Parathyroid adenoma (tissue), 2 donors: ENCODE measurements around the gene KXD1.

ENCODE experiments used
- H2AFZ ChIP-seq: fragments of 300-600 bp; sonication (generic); one replicate; pipeline ENCODE4 v1.7.0; 2017; ENCODE audit warnings: antibody characterized with exemption, mild to moderate bottlenecking
- H3K27ac ChIP-seq: fragments of 300-600 bp; sonication (generic); one replicate; pipeline ENCODE4 v1.7.0; 2017
- H3K27me3 ChIP-seq: fragments of 300-600 bp; sonication (generic); one replicate; pipeline ENCODE4 v1.7.0; 2017; ENCODE audit warnings: low read length; ENCODE audit not compliant: control insufficient read depth, insufficient read depth
- H3K36me3 ChIP-seq: fragments of 300-600 bp; sonication (generic); one replicate; pipeline ENCODE4 v1.7.0; 2017; ENCODE audit warnings: low read length; ENCODE audit not compliant: control insufficient read depth, insufficient read depth
- H3K4me1 ChIP-seq: fragments of 300-600 bp; sonication (generic); one replicate; pipeline ENCODE4 v1.7.0; 2017; ENCODE audit warnings: control low read depth
- H3K4me2 ChIP-seq: fragments of 300-600 bp; sonication (generic); one replicate; pipeline ENCODE4 v1.7.0; 2017; ENCODE audit warnings: low read length
- H3K4me3 ChIP-seq: fragments of 300-600 bp; sonication (generic); one replicate; pipeline ENCODE4 v1.7.0; 2017; ENCODE audit warnings: low read depth, low read length
- H3K79me2 ChIP-seq: fragments of 300-600 bp; sonication (generic); one replicate; pipeline ENCODE4 v1.7.0; 2017; ENCODE audit warnings: control low read depth
- H3K9ac ChIP-seq: fragments of 300-600 bp; sonication (generic); one replicate; pipeline ENCODE4 v1.7.0; 2017; ENCODE audit warnings: mild to moderate bottlenecking
- H3K9me3 ChIP-seq: fragments of 300-600 bp; sonication (generic); one replicate; pipeline ENCODE4 v1.7.0; 2017; ENCODE audit warnings: low read length; ENCODE audit not compliant: control insufficient read depth
- TF ChIP-seq, protein P1 (sequence below): fragments of 300-600 bp; sonication (generic); IDR thresholded peaks from one replicate; pipeline ENCODE4 v1.7.0; 2017; ENCODE audit warnings: antibody characterized with exemption, mild to moderate bottlenecking
- donor health status: primary hyperparathyroidism.

KXD1 gene

DNA sequence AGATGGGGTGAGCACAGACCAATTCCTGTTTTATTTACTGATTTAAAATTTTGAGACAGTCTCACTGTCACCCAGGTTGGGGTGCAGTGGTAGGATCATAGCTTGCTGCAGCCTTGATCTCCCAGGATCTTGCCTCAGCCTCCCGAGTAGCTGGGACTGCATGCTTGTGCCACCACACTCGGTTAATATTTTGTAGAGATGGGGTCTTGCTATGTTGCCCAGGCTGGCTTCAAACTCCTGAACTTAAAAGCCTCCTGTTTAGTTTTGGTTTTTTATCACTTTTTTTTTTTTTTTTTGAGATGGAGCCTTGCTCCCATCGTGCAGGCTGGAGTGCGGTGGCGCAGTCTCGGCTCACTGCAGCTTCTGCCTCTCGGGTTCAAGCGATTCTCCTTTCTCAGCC, 18.7 kb downstream of the KXD1 start:
- H3K36me3 ChIP-seq, result no peaks in the 10 kb centered on the region
- no peaks in the 10 kb centered on the region for H3K27me3 ChIP-seq
- H3K9me3 ChIP-seq, result no peaks in the 10 kb centered on the region
- H2AFZ ChIP-seq, result no peak overlapping the region
- H3K4me2 ChIP-seq, result no peak overlapping the region
- peaks cover 16% of the 10 kb centered on the region for H3K79me2 ChIP-seq
- TF ChIP-seq, protein P1, sequence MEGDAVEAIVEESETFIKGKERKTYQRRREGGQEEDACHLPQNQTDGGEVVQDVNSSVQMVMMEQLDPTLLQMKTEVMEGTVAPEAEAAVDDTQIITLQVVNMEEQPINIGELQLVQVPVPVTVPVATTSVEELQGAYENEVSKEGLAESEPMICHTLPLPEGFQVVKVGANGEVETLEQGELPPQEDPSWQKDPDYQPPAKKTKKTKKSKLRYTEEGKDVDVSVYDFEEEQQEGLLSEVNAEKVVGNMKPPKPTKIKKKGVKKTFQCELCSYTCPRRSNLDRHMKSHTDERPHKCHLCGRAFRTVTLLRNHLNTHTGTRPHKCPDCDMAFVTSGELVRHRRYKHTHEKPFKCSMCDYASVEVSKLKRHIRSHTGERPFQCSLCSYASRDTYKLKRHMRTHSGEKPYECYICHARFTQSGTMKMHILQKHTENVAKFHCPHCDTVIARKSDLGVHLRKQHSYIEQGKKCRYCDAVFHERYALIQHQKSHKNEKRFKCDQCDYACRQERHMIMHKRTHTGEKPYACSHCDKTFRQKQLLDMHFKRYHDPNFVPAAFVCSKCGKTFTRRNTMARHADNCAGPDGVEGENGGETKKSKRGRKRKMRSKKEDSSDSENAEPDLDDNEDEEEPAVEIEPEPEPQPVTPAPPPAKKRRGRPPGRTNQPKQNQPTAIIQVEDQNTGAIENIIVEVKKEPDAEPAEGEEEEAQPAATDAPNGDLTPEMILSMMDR, result no peak
- no peak overlapping the region for H3K27ac ChIP-seq
- H3K4me1 ChIP-seq, result peaks cover 14% of the 10 kb centered on the region
- no peak overlapping the region for H3K4me3 ChIP-seq
- H3K9ac ChIP-seq, result no peak overlapping the region

DNA sequence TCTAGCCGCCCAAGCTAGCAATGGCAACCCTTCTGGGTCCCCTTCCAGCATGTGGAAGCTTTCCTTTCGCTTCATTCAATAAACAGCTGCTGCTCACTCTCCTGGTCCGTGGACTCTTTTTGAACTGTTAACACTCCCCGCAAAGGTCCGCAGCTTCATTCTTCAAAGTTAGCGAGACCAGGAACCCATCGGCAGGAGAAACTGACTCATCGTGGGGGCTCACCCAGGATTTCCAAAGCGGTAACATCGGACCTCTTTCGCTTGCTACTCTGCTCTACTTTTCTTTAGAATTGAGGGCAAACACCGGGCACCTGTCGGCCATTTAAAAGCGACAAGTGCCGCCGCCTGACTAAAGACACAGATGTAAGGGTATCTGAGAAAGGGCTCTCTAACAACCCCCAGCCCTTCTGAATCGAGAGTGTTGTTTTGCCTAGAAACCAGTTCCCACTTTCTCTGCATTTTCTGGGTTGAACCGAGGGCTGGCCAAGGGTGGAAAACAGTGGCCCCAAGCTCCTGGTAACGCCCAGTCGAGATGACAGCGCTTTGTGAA, 19.8 kb downstream of the KXD1 start:
- Histone ChIP-seq H2AFZ (no peak overlapping the region), H3K9me3 (no peaks in the 10 kb centered on the region), H3K4me1 (peaks cover 12% of the 10 kb centered on the region), H3K79me2 (peaks cover 11% of the 10 kb centered on the region), H3K4me3 (no peak overlapping the region), H3K36me3 (no peaks in the 10 kb centered on the region), H3K27me3 (no peaks in the 10 kb centered on the region), H3K4me2 (no peak overlapping the region), H3K27ac (no peak overlapping the region), H3K9ac (no peak overlapping the region)
- TF ChIP-seq, protein P1, result no peak

DNA sequence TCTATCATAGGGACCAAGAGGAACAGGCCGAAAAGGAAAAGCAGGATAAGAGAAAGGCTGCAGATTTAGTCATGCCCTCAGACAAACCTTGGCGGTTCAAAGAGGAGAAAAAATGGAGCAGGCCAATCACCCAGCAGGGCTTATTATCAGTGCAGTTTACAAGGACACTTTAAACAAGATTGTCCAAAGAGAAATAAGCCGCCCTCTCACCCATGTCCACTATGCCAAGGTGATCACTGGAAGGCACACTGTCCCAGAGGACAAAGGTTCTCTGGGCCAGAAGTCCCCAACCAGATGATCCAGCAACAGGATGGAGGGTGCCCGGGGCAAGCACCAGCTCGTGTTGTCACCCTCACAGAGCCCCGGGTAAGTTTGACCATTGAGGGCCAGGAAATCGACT, 22.6 kb downstream of the KXD1 start:
- H2AFZ ChIP-seq, result no peak overlapping the region
- TF ChIP-seq, protein P1, result no peak

DNA sequence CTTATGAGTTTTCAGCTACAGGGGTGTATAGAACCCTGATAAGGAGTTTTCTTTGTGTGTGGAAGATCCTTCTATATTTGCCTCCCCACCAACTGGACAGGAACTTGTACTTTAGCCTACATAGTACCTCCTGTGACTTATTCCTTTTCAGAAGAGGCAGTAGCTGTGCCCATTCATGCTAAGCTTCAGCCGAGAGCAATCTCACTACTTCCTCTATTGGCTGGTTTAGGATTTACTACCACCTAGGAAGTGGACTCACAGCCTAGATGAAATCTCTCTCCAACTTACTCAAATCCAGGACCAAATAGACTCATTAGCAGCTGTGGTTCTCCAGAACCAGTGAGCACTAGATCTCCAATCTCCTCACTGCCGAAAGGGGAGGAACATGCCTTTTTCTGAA, 28.6 kb downstream of the KXD1 start:
- Histone ChIP-seq H3K9ac (no peak overlapping the region), H3K27me3 (no peaks in the 10 kb centered on the region), H3K36me3 (no peaks in the 10 kb centered on the region), H2AFZ (no peak overlapping the region), H3K79me2 (no peaks in the 10 kb centered on the region), H3K27ac (no peak overlapping the region), H3K4me3 (no peak overlapping the region), H3K4me1 (no peaks in the 10 kb centered on the region), H3K4me2 (no peak overlapping the region), H3K9me3 (no peaks in the 10 kb centered on the region)
- TF ChIP-seq, protein P1, result no peak

More for the DNA sequence above, 22.6 kb downstream of the KXD1 start:
- Histone ChIP-seq H3K27ac (no peak overlapping the region), H3K4me3 (no peak overlapping the region), H3K9me3 (no peaks in the 10 kb centered on the region), H3K4me2 (no peak overlapping the region), H3K36me3 (no peaks in the 10 kb centered on the region), H3K4me1 (no peaks in the 10 kb centered on the region), H3K79me2 (no peaks in the 10 kb centered on the region), H3K27me3 (no peaks in the 10 kb centered on the region), H3K9ac (no peak overlapping the region)

DNA sequence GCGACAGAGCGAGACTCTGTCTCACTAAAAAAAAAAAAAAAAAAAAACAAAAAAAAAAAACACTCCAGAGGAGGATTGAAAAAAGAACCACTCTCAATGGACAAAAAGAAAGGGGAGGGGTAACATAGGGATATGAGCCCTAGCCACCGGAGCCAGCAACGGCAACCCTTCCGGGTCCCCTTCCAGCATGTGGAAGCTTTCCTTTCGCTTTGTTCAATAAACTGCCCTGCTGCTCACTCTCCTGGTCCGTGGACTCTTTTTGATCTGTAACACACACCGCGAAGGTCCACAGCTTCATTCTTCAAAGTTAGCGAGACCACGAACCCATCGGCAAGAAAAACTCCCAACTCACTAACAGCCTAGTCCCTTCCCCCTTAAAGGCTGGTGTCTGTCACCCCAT, 29.9 kb downstream of the KXD1 start:
- Histone ChIP-seq H3K4me1 (no peaks in the 10 kb centered on the region), H3K4me2 (no peak overlapping the region), H3K4me3 (no peak overlapping the region), H3K36me3 (no peaks in the 10 kb centered on the region), H3K9ac (no peak overlapping the region), H3K27me3 (no peaks in the 10 kb centered on the region), H2AFZ (no peak overlapping the region), H3K79me2 (no peaks in the 10 kb centered on the region), H3K9me3 (no peaks in the 10 kb centered on the region), H3K27ac (no peak overlapping the region)
- TF ChIP-seq, protein P1, result no peak
